ENCODE results near the gene PADI2. TPM values are rescaled to one million over a fixed set of nuclear protein-coding genes. Genes with fewer than 3 reads are reported as not detected.

The PADI2 gene
- total and polyA plus RNA-seq, 3 donors from 2014 or later, result 0.99 to 3.2 (median 1.1) TPM

- no peak overlapping the region for H3K4me3 ChIP-seq
- no peak for TF ChIP-seq CTCF (IDR thresholded peaks at IDR 0.05)
- no peak for TF ChIP-seq POLR2A (IDR thresholded peaks at IDR 0.05)
- H3K27ac ChIP-seq, result no peak overlapping the region
- H3K4me1 ChIP-seq, result no peaks in the 10 kb centered on the region
- 75 to 79% methylated on average over 12 of the region's 12 CpGs for WGBS, 2 donors
- intact Hi-C loops (cut with DNase I; ENCODE audit: low total_unique reads), result no loop called here
- no peaks in the 10 kb centered on the region for H3K27me3 ChIP-seq
- DNase-seq, result no peak
- H3K36me3 ChIP-seq (ENCODE audit: low read depth, missing control alignments), result no peaks in the 10 kb centered on the region
- H3K9me3 ChIP-seq, result no peaks in the 10 kb centered on the region
Measured at GRCh38 chr1:17068789-17069188, 50.5 kb downstream of the PADI2 start.

- intact Hi-C loops (cut with DNase I; ENCODE audit: low total_unique reads), result no loop called here
- Histone ChIP-seq H3K9me3 (no peaks in the 10 kb centered on the region), H3K36me3 (ENCODE audit: low read depth, missing control alignments) (no peaks in the 10 kb centered on the region), H3K4me3 (no peak overlapping the region), H3K27ac (no peak overlapping the region), H3K27me3 (no peaks in the 10 kb centered on the region), H3K4me1 (no peaks in the 10 kb centered on the region)
- WGBS, 2 donors, result 77 to 86% methylated on average over 10 of the region's 10 CpGs
- no peak for DNase-seq
- TF ChIP-seq POLR2A (IDR thresholded peaks at IDR 0.05), result no peak
- TF ChIP-seq CTCF (IDR thresholded peaks at IDR 0.05), result no peak
Measured at GRCh38 chr1:17067465-17068240, 51.6 kb downstream of the PADI2 start.

- intact Hi-C loops (cut with DNase I; ENCODE audit: low total_unique reads), result no loop called here
- 83 to 93% methylated on average over 3 of the region's 3 CpGs for WGBS, 2 donors
Measured at GRCh38 chr1:17067069-17067426, 52.2 kb downstream of the PADI2 start.

GRCh38 chr1:17066361-17067068 lies 52.7 kb downstream of the PADI2 start:
- TF ChIP-seq CTCF (IDR thresholded peaks at IDR 0.05) (no peak), POLR2A (IDR thresholded peaks at IDR 0.05) (no peak)
- 88% methylated on average over 10 to 11 of the region's 11 CpGs for WGBS, 2 donors
- Histone ChIP-seq H3K4me1 (no peaks in the 10 kb centered on the region), H3K9me3 (no peaks in the 10 kb centered on the region), H3K27me3 (no peaks in the 10 kb centered on the region), H3K36me3 (ENCODE audit: low read depth, missing control alignments) (no peaks in the 10 kb centered on the region), H3K4me3 (no peak overlapping the region), H3K27ac (no peak overlapping the region)
- intact Hi-C loops (cut with DNase I; ENCODE audit: low total_unique reads), result no loop called here
- no peak for DNase-seq

More at GRCh38 chr1:17067069-17067426, 52.2 kb downstream of the PADI2 start:
- Histone ChIP-seq H3K36me3 (ENCODE audit: low read depth, missing control alignments) (no peaks in the 10 kb centered on the region), H3K27ac (no peak overlapping the region), H3K4me1 (no peaks in the 10 kb centered on the region), H3K27me3 (no peaks in the 10 kb centered on the region), H3K4me3 (no peak overlapping the region), H3K9me3 (no peaks in the 10 kb centered on the region)
- TF ChIP-seq CTCF (IDR thresholded peaks at IDR 0.05), result no peak
- no peak for TF ChIP-seq POLR2A (IDR thresholded peaks at IDR 0.05)
- no peak for DNase-seq
